ENCODE results near the gene DCC.

The DCC gene

GRCh38 chr18:53261241-53261640 lies 921.2 kb downstream of the DCC start:
- no peak for DNase-seq

- no peak for DNase-seq
Observed at GRCh38 chr18:53266850-53267249, 926.9 kb downstream of the DCC start.

GRCh38 chr18:53268455-53268854 lies 928.5 kb downstream of the DCC start:
- no peak for DNase-seq

GRCh38 chr18:53281406-53281805 lies 941.4 kb downstream of the DCC start:
- DNase-seq: no peak

DNA sequence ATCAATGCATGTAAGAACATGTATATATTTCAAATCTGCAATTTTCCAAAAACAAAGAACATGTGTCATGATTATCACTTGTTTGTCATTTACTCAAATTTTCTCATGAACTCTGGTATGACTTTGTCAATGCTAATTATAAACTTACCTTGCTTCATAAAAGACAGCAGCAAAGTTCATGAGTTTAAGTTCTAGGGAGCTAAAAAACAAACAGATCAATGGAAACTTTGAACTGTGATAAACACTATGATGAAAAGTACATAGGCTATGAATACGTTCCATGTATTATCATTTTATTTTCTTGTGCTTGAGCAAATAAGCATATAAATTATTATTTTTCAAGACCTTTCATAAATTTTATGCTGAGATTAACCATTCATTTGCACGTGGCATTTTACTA lies 943.7 kb downstream of the DCC start:
- no peak for DNase-seq

DNA sequence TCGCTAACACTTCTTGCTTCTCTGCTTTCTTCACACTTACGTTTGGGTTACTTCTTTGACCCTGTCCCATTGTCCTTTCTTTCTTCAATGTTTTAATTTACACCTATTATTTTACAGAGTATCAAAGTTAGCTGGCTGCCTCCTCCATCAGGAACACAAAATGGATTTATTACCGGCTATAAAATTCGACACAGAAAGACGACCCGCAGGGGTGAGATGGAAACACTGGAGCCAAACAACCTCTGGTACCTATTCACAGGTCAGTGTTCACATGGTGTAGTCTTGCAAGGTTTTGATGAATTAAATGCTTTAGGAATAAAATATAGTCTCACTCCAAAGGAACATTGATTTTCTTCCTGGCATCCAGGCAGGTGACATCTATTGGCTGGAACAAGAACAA lies 965.5 kb downstream of the DCC start:
- DNase-seq: no peak

- no peak for DNase-seq
Observed at GRCh38 chr18:53319628-53320027, 979.6 kb downstream of the DCC start.

- no peak for DNase-seq
Observed at GRCh38 chr18:53322163-53322562, 982.2 kb downstream of the DCC start.

DNA sequence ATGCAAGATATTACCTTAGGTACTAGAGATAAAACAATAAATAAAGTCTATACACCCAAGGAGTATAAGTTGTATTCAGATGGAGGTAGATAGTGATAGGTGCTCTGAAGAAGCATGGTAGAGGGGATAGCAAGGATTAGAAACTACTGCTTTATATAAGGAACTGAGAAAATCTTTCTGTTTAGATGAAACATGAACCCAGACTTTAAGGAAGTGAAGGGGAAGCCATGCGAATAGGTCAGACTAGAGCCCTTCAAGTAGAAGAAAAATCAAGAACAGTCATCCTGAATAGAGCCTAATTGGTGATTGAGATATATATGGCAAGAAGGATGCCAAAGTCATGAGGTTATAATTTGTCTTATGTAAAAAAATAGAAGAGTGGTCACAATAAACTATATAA lies 984.4 kb downstream of the DCC start:
- DNase-seq: no peak

DNA sequence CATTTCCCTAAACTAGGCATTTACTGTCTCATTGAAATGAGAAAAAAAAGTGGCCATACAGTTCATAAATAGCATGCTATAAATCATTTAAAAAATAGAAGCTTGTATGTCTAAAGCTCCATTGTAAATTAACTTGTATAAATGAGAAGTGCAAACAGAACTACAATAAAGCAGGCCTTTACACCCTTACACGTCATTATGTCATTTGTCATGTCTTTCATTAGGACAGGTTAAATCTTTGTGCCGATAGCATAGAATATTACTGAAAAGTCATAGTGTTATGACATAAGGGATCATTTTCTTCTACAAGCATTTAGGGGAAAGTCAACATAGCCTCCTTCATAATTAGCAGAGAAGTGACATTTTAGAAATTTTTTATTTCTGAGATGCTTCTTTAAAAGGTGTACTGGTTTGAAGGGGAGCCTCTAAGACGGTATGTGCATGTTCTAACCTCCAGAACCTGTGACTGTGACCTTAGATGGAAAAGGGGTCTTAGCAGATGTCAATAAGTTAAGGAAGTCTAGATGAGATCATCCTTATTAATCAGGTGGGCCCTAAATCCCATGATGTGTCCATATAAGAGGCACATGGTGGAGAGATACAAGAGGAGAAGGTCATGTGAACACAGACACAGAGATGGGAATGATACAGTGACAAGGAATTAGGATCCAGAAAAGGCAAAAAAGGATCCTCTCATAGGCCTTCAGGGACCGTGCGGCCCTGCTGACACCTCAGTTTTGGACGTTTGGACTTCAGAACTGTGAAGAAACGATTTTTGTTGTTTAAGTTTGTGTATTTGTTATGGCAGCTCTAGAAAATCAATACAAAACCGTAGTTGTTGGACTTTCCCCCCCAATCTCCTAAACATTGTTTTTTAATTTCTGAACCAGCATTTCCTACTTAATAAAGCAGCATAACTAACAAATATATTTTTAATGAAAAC lies 1020.8 kb downstream of the DCC start:
- DNase-seq: no peak

- DNase-seq: no peak
Observed at GRCh38 chr18:53375621-53376020, 1035.6 kb downstream of the DCC start.

DNA sequence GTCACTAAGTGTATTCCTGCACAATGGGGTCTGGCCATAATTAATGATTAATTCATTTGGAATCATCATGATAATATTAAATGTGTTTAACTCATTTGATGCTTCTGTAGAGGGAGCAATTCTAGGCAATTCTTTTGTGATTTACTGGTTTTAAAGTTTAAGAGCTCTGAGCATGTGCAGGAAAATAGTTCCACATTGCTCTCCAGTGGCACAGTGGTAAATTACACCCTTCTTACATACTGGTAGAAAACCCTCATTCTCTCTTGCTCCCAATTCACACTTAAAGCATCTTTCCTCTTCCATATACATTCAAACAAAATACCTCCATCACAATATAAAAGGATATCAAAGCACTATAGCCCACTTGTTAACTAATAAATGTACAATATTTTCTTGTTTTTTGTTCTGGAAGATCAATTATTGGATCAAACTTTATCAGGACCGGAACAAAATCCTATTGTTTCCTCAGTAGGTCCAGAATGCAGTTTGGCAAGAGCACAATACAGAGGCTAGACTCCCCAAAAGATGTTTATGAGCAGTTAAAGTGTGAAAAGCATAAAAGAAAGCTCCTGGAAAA lies 1040.2 kb downstream of the DCC start:
- peak; percentile 9 for DNase-seq

DNA sequence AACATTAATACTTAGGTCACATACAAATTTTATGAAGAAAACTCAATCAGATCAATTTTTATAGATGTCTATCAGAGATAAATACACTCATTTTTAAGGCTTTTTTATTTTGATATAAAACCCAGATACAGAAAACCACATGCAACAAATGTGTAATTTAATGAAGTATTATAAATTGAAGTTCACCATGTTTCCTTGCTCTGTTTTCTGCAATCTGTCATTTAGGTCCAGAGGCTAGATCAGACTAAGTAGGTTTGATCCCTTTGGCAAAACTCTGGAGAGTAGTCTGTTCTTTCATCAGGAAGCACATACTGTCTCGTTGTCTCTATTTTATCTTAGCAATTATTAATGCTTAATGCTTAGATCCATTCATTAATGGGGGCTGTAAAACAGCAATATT lies 1042.9 kb downstream of the DCC start:
- DNase-seq: no peak

- DNase-seq: no peak
Observed at GRCh38 chr18:53385889-53386288, 1045.9 kb downstream of the DCC start.

DNA sequence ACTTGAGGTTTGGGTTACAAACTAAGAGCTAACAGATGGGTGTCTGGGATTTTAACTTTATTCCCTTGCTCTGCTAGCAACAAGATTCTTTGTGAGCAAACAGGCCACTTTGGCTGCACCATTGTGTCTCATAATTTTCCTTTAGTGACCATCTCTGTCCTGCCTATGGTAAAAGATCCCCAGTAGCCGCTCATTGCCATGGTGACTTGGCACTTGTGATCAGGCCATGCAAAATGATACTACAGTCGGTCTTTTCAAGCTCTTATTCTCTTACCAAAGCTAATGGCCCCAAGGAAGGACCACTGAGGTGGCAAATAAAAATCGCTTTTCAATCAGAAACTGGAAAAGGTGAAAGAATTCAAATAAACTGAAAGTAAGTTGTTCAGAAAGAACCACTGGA lies 1047.6 kb downstream of the DCC start:
- no peak for DNase-seq

DNA sequence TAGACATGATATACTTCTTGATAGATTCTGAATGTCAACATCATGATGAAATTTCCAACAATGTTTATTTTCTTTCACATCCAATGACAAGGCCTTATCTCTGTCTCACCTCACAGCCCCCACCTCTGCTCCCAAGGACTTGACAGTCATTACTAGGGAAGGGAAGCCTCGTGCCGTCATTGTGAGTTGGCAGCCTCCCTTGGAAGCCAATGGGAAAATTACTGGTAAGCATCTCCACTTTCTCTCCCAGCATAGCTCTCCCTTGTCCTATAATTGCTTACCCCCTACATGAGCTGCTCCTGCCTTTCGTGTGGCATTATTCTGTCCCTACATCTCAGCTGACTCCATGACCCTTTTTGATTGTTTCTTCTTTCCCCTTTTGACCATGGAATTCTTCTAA lies 1062.7 kb downstream of the DCC start:
- DNase-seq: no peak

DNA sequence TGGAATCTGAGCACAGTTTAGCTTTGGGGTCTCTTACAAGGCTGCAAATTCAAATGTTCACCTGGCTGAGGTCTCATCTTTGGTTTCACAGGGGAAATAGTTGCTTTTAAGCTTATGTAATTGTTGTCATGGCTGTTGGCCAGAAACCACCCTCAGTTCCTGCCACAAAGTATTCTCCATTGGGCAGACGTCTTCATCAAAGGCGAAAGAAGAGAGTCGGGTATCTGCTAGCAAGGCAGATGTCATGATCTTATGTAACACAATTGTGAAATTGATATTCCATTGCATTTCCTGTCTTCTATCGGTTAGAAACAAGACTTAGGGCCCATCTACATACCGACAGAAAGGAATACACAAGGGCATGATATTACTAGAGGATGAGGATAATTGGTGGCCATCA lies 1068.3 kb downstream of the DCC start:
- no peak for DNase-seq

DNA sequence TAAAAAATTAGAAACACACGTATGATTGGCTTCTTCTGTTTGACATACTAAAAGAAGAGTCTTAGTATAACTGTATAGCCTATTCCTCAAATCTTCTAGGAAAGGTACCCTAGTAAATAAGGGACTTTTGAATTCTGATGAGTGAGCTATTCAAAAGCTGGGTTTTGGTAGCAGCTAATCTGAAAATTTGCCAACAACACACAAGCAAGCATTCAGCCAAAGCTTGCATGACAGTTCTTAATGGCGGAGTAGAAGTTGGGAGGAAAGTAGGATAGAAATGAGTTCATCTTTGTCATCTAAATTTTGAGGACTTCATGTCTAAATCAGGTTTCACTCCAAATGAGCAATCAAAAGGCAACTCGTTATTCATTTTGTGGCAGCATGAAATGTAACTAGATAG lies 1071.5 kb downstream of the DCC start:
- no peak for DNase-seq

GRCh38 chr18:53417003-53417402 lies 1077.0 kb downstream of the DCC start:
- DNase-seq: peak; percentile 36

- no peak for DNase-seq
Observed at GRCh38 chr18:53421869-53422268, 1081.9 kb downstream of the DCC start.

- no peak for DNase-seq
Observed at GRCh38 chr18:53422896-53423295, 1082.9 kb downstream of the DCC start.

GRCh38 chr18:53426666-53427184 lies 1086.7 kb downstream of the DCC start:
- DNase-seq: no peak

DNA sequence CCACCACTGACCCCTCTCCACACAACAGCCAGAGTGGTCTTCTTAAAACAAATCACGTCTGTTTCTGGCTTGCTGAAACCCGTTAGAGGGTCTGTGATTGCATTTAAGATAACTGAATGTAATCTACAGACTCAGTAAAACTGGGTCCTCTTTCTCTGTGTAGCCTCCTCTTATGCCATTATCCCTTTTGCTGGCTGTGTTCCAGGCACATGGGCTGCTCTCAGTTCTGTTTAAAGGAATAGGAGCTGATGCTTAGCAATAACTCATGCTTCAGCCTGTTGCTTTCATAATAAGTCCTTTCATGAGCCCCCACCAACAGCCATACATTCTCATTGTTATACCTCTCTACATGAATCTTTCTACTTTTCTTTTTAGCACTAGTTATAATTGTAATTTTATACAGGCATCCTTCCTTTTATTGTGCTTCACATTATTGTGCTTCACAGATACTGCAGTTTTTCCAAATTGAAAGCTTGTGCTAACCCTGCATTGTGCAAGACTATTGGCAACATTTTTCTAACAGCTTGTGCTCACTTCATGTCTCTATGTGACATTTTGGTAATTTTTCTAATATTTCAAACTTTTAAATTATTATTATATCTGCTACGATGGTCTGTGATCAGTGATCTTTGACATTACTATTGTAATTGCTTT lies 1101.9 kb downstream of the DCC start:
- no peak for DNase-seq

- no peak for DNase-seq
Observed at GRCh38 chr18:53442415-53442783, 1102.4 kb downstream of the DCC start.
